Urinary bladder (tissue), 4 donors: Measurements from ENCODE around the gene CCT6A. TPM values are rescaled to one million over a fixed set of nuclear protein-coding genes. Genes with fewer than 3 reads are reported as not detected.
"Not testable (repeated sequence)": the region's sequence is repeated elsewhere in the genome, so short reads cannot be mapped to it uniquely, and the experiment has no call there.

Experiments used
- DNase-seq: peaks from one replicate; pipeline ENCODE4 v3.0.0-alpha.2; 2015; ENCODE audit errors: extremely low spot score
- H3K27ac ChIP-seq: one replicate; pipeline ENCODE4 v1.5.1; 2013; ENCODE audit warnings: low read depth, mild to moderate bottlenecking, moderate library complexity
- H3K36me3 ChIP-seq: one replicate; pipeline ENCODE4 v1.6.1; 2013; ENCODE audit warnings: mild to moderate bottlenecking, moderate library complexity; ENCODE audit not compliant: insufficient read depth
- H3K4me1 ChIP-seq: one replicate; pipeline ENCODE4 v1.6.1; 2013; ENCODE audit warnings: mild to moderate bottlenecking, moderate library complexity; ENCODE audit not compliant: insufficient read depth
- H3K4me3 ChIP-seq: one replicate; pipeline ENCODE4 v1.5.1; 2013; ENCODE audit warnings: low read depth, low read length
- WGBS: extraction: QIAGEN DNeasy Blood & Tissue Kit; methylation state at CpG from one replicate; pipeline ENCODE4 v1.1.7; 2013; 5-methylcytosine and 5-hydroxymethylcytosine counted together
- polyA plus RNA-seq: library from polyadenylated mRNA; stranded (reverse); fragments of 200-250 nt; gene quantifications from one replicate; pipeline ENCODE4 v1.2.3, GENCODE V29; 2013
- small RNA-seq: library from RNA; depleted of rRNA; stranded (forward); fragments of <200 nt; gene quantifications from one replicate; pipeline ENCODE3, GENCODE V24; 2014
- total RNA-seq: library from RNA; depleted of rRNA; stranded (reverse); fragments of >200 nt; gene quantifications from one replicate; pipeline ENCODE4 v1.2.3, GENCODE V29; 2014
- donor health status: healthy with polysubstance abuse.
- donor health status: healthy.

Gene CCT6A
- total and polyA plus RNA-seq, 2 donors, result 90.8 to 133 TPM

DNA sequence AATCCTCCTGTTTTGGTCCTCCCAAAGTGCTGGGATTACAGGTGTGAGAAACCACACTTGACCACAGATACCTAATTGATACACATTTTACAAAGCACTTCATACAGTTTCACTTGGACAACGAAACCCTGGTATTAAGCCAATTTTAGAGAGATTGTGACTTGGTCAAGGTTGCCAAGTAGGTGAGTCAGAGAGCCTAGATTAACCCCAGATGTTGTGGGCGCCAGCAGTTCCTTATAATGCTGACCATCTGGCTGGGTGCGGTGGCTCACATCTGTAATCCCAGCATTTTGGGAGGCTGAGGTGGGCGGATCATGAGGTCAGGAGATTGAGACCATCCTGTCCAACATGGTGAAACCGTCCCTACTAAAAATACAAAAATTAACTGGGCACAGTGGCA, 46.1 kb downstream of the CCT6A start:
- no peak for DNase-seq
- no peak overlapping the region for H3K27ac ChIP-seq
- no peak overlapping the region for H3K4me3 ChIP-seq
- 35% methylated on average over 5 of the region's 5 CpGs for WGBS
- H3K4me1 ChIP-seq, result no peaks in the 10 kb centered on the region
- H3K36me3 ChIP-seq, result no peaks in the 10 kb centered on the region

GRCh38 chr7:56098187-56099008, 46.8 kb downstream of the CCT6A start:
- not testable (repeated sequence) for H3K36me3 ChIP-seq, H3K4me3 ChIP-seq, H3K27ac ChIP-seq, DNase-seq, H3K4me1 ChIP-seq
- 90% methylated on average over 8 of the region's 8 CpGs for WGBS

DNA sequence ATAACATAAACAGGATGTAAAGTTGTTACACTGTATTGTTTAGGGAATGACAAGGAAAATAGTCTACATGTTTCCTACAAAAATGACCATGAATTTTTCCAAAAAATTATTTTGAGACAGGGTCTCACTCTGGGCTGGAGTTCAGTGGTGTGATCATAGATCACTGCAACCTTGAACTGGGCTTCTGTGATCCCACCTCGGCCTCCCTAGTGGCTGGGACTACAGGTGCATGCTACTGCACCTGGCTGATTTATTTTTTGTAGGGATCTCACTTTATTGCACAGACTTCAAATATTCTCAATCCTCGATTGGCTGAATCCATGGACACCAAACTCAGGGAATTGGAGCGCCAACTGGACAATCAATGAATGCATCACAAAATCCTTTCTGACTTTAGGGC, 48.1 kb downstream of the CCT6A start:
- 95% methylated on average over 3 of the region's 3 CpGs for WGBS
- H3K36me3 ChIP-seq, result peaks cover 4% of the 10 kb centered on the region
- H3K4me1 ChIP-seq, result no peaks in the 10 kb centered on the region
- no peak overlapping the region for H3K4me3 ChIP-seq
- H3K27ac ChIP-seq, result no peak overlapping the region
- DNase-seq, result no peak

DNA sequence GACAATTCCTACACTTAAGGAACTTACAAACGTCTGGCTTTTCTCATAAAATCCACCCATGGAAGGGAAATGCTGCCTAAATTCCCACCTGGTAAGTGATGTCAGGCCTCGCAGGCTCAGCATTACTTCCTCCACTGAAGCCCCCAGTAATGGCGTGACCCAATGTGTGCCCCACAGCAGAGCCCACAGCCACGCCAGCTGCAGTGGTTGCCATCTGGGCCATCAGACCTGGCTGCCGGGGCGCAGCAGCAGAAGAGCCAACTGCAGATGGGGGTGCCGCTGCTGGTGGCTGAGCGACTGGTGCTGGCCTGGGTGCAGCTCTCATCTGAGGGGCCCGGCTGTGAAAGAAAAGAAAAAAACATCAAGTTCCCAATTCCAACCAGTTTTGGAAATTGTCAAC, 52.6 kb downstream of the CCT6A start:
- not testable (repeated sequence) for H3K36me3 ChIP-seq, H3K4me3 ChIP-seq, H3K4me1 ChIP-seq, DNase-seq, H3K27ac ChIP-seq
- 91% methylated on average over 9 of the region's 9 CpGs for WGBS

- Histone ChIP-seq H3K4me3 (peak overlapping the region; percentile 56), H3K27ac (peak overlapping the region; percentile 5), H3K4me1 (no peaks in the 10 kb centered on the region), H3K36me3 (peaks cover 4% of the 10 kb centered on the region)
- WGBS, result 21% methylated on average over 6 of the region's 6 CpGs
- DNase-seq, result no peak
Measured at GRCh38 chr7:56105508-56105907, 53.9 kb downstream of the CCT6A start.

DNA sequence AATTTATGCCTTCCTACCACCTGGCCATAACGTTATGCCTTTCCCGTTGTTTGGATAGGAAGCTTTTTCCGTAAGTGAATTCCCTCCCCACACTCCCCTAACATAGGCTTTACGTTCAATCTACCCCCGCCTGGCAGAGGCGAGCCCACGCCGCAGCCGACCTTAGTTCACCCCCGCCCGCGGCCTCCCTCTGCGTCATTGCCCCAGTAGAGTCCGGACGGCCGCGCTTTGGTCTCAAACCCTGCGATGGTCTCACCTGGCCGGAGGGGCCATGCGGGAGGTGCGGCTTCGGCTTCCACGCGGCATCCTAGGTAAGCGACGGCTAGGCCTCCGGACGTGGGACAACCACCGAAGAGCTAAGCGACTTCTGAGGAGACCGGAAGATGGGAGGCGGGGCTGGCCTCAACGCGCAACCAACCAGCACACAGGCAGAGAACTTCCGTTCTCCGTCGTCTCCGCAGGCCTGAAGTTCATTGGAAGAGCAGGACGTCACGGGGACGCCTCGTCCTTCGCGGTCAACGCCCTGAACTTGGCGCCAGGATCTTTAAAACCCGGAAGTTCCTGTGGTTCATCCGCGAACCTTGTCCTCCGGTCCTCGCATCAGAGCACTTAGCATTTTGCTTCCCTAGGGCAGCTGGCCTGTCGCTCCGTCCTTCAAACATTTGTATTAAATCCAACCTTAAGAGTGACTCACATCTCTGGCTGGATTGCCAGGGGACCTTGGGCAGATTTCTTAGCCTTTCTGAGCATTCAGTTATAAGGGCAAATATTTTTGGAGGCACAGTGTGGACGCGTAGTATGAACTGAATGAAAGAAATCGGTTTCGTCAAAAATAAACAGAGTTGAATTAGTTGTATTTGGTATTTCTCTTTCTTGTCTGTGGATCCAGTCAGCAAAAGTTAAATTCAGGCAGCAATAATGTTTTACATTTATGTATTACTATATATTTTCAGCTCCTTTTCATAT, 54.8 kb downstream of the CCT6A start, which contains the start of gene CHCHD2:
CHCHD2 (minus strand) TSS at position 369 of the 966 bp plus-strand sequence; CDS start at position 306, 63 bp downstream.
- H3K27ac ChIP-seq, result peak within 1 kb of the TSS; percentile 81
- no peaks in the 10 kb centered on the region for H3K4me1 ChIP-seq
- H3K4me3 ChIP-seq, result peak within 1 kb of the TSS; percentile 56
- WGBS, result 2% methylated on average over 57 of the region's 57 CpGs
- peak; percentile 97 for DNase-seq
- peaks cover 4% of the 10 kb centered on the region for H3K36me3 ChIP-seq

GRCh38 chr7:56107954-56108258, 56.3 kb downstream of the CCT6A start:
- WGBS, result 94% methylated on average over 1 of the region's 1 CpG
- H3K27ac ChIP-seq, result no peak overlapping the region
- peaks cover 4% of the 10 kb centered on the region for H3K36me3 ChIP-seq
- DNase-seq, result no peak
- no peak overlapping the region for H3K4me3 ChIP-seq
- H3K4me1 ChIP-seq, result no peaks in the 10 kb centered on the region

DNA sequence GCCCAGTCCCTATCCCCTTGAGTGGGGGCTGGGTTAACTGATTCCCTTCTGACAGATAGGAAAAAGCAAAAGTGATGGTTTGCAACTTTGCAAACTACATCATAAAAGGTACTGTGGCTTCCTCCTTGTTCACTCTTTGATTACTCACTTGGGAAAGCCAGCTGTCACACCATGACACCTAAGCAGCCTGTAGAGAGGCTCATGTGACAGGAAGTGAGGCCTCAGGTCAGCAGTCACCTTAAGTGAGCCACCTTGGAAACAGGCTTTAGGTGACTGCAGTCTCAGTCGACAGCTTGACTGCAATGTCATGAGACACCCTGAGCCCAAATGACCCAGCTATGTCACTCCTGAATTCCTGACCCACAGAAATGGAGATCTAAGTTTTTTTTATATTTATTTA, 59.0 kb downstream of the CCT6A start:
- no peak overlapping the region for H3K27ac ChIP-seq
- 80% methylated on average over 1 of the region's 1 CpG for WGBS

DNA sequence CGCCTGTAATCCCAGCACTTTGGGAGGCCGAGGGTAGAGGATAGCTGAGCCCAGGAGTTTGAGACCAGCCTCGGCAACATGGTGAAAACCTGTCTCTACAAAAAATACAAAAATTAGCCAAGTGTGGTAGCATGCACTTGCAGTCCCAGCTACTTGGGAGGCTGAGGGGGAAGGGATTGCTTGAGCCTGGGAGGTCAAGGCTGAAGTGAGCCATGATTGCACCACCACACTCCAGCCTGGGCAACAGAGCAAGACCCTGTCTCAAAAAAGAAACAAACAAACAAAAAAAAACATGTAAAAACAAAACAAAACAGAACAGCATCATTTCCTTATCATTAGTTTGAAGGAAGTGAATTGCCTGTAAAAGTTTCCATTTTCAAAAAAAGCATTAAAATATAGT, 60.7 kb downstream of the CCT6A start:
- 91% methylated on average over 3 of the region's 3 CpGs for WGBS
- not testable (repeated sequence) for H3K4me3 ChIP-seq, H3K27ac ChIP-seq, H3K4me1 ChIP-seq, DNase-seq, H3K36me3 ChIP-seq

More for the DNA sequence above, 59.0 kb downstream of the CCT6A start:
- no peak for DNase-seq
- no peaks in the 10 kb centered on the region for H3K4me1 ChIP-seq
- H3K4me3 ChIP-seq, result no peak overlapping the region
- no peaks in the 10 kb centered on the region for H3K36me3 ChIP-seq

Small RNA genes lying within 50 kb of the gene (small RNA-seq; reads per million reads assigned to genes)
- not detected for gene SNORA15
- not detected for gene SNORA22B

Other genes with a start within 250 kb of the CCT6A start
- gene SEPTIN14, start 189.0 kb upstream of the CCT6A start, total RNA-seq, result not detected
- gene SEPTIN14, start 189.0 kb upstream of the CCT6A start, polyA plus RNA-seq, result not detected
- gene ZNF713, start 164.3 kb upstream of the CCT6A start, total RNA-seq, result 16.3 TPM
- gene ZNF713, start 164.3 kb upstream of the CCT6A start, polyA plus RNA-seq, result 1.6 TPM
- 15.1 TPM for gene MRPS17, start 99.9 kb upstream of the CCT6A start, total RNA-seq
- 14.9 TPM for gene MRPS17, start 99.9 kb upstream of the CCT6A start, polyA plus RNA-seq
- gene NIPSNAP2, start 87.2 kb upstream of the CCT6A start, total RNA-seq, result 75.4 TPM
- 67.8 TPM for gene NIPSNAP2, start 87.2 kb upstream of the CCT6A start, polyA plus RNA-seq
- gene PSPH, start 321 bp upstream of the CCT6A start, total RNA-seq, result 19.9 TPM
- 6.9 TPM for gene PSPH, start 321 bp upstream of the CCT6A start, polyA plus RNA-seq
- gene SUMF2, start 12.5 kb downstream of the CCT6A start, total RNA-seq, result 62.9 TPM
- 104 TPM for gene SUMF2, start 12.5 kb downstream of the CCT6A start, polyA plus RNA-seq
- 3.6 TPM for gene PHKG1, start 41.2 kb downstream of the CCT6A start, total RNA-seq
- gene PHKG1, start 41.2 kb downstream of the CCT6A start, polyA plus RNA-seq, result 13.0 TPM
- gene CHCHD2, start 54.7 kb downstream of the CCT6A start, total RNA-seq, result 156 TPM
- 495 TPM for gene CHCHD2, start 54.7 kb downstream of the CCT6A start, polyA plus RNA-seq
- gene NUPR2, start 64.7 kb downstream of the CCT6A start, total RNA-seq, result 0.79 TPM
- gene NUPR2, start 64.7 kb downstream of the CCT6A start, polyA plus RNA-seq, result not detected